ENCODE results near the gene TOX2.

DNA sequence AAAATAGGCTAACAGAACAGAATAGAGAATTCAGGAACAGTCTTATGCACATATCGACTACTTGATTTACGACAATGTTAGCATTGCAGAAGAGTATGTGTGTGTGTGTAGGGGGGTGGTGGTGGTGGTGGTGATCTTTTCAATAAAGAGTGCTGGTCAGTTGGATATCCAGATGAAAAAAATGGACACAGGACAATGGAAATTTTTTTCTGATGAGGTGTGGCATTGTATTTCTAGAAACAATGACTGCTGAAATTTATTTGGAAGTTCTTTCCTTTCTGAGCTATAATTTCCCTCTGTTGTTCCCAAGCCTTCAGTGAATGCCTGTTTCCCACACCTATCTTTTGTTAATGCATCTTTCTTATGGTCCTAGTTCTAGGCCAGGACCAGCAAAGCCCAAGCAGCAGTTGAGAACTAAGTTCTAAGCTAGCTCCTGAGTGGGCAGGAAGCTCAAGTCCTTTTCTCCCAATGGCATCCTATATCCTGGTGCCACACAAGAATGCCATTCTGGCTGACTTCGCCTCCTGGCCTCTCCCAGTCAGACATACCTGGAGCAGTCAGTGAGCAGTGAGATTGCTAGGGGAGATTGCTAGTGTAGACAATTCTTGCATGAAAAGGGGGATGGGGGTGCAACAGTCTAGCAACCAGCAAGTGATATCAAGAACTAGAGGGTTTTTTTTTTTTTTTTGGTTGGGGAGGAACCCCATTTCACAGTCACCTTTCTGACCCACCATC lies 1.2 kb upstream of the TOX2 start:
- TF ChIP-seq POLR2A (IDR thresholded peaks at IDR 0.05), result no peak
- TF ChIP-seq, protein P1, sequence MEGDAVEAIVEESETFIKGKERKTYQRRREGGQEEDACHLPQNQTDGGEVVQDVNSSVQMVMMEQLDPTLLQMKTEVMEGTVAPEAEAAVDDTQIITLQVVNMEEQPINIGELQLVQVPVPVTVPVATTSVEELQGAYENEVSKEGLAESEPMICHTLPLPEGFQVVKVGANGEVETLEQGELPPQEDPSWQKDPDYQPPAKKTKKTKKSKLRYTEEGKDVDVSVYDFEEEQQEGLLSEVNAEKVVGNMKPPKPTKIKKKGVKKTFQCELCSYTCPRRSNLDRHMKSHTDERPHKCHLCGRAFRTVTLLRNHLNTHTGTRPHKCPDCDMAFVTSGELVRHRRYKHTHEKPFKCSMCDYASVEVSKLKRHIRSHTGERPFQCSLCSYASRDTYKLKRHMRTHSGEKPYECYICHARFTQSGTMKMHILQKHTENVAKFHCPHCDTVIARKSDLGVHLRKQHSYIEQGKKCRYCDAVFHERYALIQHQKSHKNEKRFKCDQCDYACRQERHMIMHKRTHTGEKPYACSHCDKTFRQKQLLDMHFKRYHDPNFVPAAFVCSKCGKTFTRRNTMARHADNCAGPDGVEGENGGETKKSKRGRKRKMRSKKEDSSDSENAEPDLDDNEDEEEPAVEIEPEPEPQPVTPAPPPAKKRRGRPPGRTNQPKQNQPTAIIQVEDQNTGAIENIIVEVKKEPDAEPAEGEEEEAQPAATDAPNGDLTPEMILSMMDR (IDR thresholded peaks at IDR 0.05), result no peak

Measured in thyroid gland (tissue), 4 donors.